Epithelial cell of esophagus (primary cell): ENCODE data around the gene TTC34.
"Not testable (repeated sequence)": the region's sequence is repeated elsewhere in the genome, so short reads cannot be mapped to it uniquely, and the experiment has no call there.

Experiments
- DNase-seq: peaks from one replicate; pipeline ENCODE4 v3.0.0; 2010; ENCODE audit warnings: low read depth
- H3K4me3 ChIP-seq: 2 replicates; pipeline ENCODE4 v1.5.1; 2011; ENCODE audit warnings: mild to moderate bottlenecking, low read length, control low read depth
- TF ChIP-seq, protein P1 (sequence below): IDR thresholded peaks from 2 replicates; pipeline ENCODE4 v1.5.1; 2011; ENCODE audit warnings: low read depth, mild to moderate bottlenecking, low read length, control low read depth, inconsistent platforms; ENCODE audit not compliant: insufficient read depth; ENCODE audit errors: missing control alignments

The TTC34 gene

DNA sequence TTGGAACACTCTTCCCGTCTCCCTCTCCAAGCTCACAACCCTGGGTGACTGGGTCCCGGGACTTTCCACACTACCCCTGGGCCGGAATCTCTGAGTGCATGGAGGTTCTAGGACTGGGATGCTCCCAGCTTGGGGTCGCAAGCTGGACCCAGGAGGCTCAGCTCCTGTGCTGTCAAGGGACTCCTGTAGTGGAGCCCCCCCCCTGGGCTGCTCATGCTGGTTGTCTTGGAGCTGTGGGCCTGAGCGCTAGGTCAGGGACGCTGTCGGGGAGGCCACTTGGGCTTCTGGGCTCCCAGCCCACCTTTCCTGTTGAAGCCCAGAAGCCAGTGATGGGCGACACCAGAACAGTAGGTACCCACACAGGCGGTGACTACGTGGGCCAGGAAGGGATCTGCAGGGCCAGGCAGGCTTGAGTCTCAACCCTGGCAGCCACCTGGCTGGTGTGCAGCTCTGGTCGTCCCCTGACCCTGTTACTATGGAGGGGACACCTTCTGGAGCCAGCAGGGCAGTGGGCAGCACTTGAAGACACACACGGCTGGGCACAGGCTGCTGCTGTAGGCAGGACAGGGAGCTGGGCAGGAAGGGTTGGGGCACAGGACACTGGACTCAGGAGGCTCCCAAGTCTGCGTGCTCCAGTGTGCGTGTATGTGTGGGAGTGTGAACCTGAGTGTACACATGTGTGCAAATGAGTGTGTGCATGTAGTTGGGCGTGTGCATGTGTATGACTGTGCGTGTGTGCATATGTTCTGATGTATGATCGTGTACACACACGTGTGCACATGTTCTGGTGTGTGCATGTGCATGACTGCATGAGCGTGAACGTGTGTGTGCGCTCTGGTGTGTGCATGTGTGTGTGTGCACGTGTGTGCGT lies 171.6 kb downstream of the TTC34 start:
- DNase-seq = no peak
- H3K4me3 ChIP-seq = no peak overlapping the region
- TF ChIP-seq, protein P1, sequence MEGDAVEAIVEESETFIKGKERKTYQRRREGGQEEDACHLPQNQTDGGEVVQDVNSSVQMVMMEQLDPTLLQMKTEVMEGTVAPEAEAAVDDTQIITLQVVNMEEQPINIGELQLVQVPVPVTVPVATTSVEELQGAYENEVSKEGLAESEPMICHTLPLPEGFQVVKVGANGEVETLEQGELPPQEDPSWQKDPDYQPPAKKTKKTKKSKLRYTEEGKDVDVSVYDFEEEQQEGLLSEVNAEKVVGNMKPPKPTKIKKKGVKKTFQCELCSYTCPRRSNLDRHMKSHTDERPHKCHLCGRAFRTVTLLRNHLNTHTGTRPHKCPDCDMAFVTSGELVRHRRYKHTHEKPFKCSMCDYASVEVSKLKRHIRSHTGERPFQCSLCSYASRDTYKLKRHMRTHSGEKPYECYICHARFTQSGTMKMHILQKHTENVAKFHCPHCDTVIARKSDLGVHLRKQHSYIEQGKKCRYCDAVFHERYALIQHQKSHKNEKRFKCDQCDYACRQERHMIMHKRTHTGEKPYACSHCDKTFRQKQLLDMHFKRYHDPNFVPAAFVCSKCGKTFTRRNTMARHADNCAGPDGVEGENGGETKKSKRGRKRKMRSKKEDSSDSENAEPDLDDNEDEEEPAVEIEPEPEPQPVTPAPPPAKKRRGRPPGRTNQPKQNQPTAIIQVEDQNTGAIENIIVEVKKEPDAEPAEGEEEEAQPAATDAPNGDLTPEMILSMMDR = no peak

DNA sequence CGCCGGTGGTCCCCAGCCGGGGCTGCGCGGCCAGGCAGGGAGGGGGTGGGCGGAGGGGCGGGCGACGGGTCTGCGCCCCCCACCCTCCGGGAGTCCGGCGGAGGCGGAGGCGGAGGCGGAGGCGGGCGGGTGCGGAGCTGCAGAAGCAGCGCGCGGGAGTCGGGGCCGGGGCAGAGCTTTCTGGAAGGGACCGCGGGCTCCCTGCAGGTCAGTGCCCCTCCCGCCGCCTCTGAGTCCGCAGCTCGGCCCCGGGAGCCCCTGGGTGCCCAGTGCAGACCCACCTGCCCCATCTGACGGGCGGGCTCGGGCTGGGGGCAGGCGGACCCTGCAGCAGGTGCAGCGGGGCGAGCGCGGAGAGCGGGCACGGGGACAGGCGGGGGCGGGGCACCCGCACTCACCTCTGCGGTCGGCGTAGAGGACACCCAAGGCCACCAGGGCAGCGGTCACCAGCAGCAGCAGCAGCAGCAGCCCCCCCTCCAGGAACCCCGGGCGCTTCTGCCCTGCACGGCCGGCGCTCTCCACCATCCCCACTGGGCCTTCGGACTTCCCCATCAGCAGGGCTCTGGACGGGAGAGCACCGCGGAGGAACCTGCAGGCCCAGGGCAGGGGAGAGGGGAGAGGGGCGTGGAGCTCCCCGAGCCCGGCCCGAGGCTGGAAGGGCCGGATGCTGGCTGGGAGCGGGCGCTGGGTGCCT lies 172.4 kb downstream of the TTC34 start:
- DNase-seq = no peak
- no peak overlapping the region for H3K4me3 ChIP-seq
- TF ChIP-seq, protein P1 = no peak

DNA sequence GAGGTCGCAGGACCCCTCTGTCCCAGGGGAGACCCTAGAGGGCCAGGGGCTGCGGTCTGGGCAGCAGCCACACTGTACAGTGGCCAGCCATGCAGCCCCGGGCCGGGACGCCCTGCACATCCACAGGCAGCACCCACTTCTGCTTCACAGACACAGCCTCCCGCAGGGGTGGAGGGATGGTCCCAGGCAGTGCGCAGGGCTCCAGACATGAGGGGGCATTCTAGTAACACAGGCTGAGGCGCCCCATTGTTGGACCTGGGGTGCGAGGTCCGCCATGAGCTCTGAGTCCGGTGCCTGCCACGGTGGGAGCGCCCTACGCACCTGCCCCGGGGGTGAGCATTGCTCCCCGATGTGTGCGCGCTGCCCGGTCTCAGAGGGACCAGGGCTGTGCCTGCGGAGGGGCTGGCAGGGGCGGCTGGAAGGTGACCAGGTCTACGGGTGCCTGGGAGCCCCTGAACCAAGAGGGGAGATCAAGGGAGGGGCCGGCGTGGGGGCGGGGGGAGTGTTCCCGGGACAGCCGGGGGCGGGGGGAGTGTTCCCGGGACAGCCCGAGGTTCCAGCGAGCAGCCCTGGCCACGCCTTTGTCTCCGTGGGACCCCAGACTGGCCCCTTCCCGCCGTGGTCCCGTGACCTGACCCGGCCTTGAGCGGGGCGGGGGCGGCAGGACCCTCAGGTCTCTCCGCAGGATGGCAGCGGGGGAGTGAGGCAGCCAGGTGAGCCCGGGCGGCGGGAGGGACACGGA lies 173.1 kb downstream of the TTC34 start:
- no peak overlapping the region for H3K4me3 ChIP-seq
- DNase-seq = no peak
- TF ChIP-seq, protein P1 = no peak

DNA sequence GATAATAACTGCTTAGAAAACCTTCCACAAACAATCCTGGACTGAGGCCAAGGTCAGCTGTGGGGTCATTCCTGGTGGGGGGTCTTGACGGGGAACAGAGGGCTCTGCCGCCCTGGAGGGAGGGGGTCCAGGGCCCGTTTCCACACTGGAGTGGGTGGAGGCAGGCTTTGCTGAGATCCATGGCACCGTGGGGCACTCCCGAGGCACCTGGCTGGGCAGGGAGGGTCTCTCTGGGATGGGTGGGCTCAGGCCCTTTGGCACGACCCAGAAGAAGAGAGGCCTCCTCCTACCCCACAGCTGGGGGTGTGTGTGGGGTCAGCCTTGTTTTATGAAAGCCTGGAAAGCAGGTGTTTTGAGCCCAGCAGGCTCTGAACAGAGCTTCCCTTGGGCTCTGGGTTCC lies 173.7 kb downstream of the TTC34 start:
- no peak overlapping the region for H3K4me3 ChIP-seq
- no peak for DNase-seq
- TF ChIP-seq, protein P1 = no peak

DNA sequence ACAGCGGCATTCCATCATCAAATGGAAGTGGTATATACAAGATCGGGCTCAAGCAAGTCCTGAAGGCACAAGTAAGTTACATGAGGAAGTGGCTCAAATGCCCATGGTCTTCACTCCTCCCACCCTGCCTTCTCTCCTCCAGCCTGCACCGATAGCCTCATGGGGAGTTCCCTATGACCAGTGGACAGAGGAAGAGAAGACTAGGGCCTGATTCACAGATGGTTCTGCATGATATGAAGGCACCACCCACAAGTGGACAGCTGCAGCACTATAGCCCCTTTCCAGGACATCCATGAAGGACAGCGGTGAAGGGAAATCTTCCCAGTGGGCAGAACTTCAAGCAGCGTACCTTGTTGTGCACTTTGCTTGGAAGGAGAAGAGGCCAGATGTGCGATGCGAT lies 175.7 kb downstream of the TTC34 start:
- H3K4me3 ChIP-seq = not testable (repeated sequence)

DNA sequence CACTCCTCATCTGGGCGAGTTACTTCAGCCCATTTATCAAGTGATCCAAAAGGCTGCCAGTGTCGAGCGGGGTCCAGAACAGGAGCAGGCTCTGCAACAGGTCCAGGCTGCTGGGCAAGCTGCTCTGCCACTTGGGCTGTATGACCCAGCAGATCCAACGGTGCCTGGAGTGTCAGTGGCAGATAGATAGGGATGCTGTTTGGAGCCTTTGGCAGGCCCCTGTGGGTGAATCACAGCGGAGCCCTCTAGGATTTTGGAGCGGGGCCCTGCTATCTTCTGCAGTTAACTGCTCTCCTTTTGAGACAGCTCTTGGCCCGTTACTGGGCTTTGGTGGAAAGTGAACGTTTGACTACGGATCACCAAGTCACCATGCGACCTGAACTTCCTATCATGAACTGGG lies 176.2 kb downstream of the TTC34 start:
- H3K4me3 ChIP-seq = no peak overlapping the region
- TF ChIP-seq, protein P1 = no peak
- no peak for DNase-seq

More for the DNA sequence above, 175.7 kb downstream of the TTC34 start:
- DNase-seq = not testable (repeated sequence)

DNA sequence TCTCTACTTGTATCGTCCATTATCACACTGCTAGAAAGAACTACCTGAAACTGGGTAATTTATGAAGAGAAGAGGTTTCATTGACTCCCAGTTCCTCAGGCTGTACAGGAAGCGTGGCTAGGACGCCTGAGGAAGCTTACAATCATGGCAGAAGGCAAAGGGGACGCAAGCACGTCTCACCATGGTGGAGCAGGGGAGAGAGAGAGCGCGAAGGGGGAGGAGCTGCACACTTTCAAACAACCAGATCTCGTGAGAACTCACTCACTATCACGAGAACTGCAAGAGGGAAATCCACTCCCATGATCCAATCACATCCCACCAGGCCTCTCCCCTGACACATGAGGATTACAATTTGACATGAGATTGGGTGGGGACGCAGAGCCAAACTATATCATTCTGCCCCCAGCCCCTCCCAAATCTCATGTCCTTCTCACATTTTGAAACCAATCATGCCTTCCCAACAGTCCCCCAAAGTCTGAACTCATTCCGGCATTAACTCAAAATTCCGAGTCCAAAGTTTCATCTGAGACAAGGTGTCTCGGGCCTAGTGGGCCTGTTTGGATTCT lies 176.7 kb downstream of the TTC34 start:
- TF ChIP-seq, protein P1 = no peak
- no peak overlapping the region for H3K4me3 ChIP-seq
- no peak for DNase-seq
